ENCODE data around the gene TMEM212. TPM values are rescaled to one million over a fixed set of nuclear protein-coding genes. Genes with fewer than 3 reads are reported as not detected.
A peak's percentile ranks its signal among the peaks of the same experiment; 100 is the strongest.

Gene TMEM212
- total and polyA plus RNA-seq, 2 of the 13 experiments (the other 11 are each of a cell fraction or from before 2014, with no cell fraction given): not detected

GRCh38 chr3:171806200-171807128 is 36.7 kb upstream of the TMEM212 start (continued):
- TF ChIP-seq ZNF567 (CRISPR knock-in tag; IDR thresholded peaks at IDR 0.05; ENCODE audit: borderline replicate concordance): no peak
- TF ChIP-seq RFXAP (CRISPR knock-in tag; IDR thresholded peaks at IDR 0.05; ENCODE audit: borderline replicate concordance): no peak
- TF ChIP-seq ZNF530 (CRISPR knock-in tag; IDR thresholded peaks at IDR 0.05; ENCODE audit: low read depth): no peak
- TF ChIP-seq BCL3 (CRISPR knock-in tag; IDR thresholded peaks at IDR 0.05): no peak; the same call in 1 of the 2 replicates
- TF ChIP-seq CBX1 (IDR thresholded peaks at IDR 0.05; ENCODE audit: low read depth): no peak
- TF ChIP-seq FOXP1 (IDR thresholded peaks at IDR 0.05): peak; percentile 77; the same call in 1 of the 2 replicates
- peak; percentile 96 for TF ChIP-seq FOXP1 (CRISPR knock-in tag; IDR thresholded peaks at IDR 0.05)
- TF ChIP-seq ZNF577 (CRISPR knock-in tag; IDR thresholded peaks at IDR 0.05; ENCODE audit: borderline replicate concordance, low read depth): no peak
- TF ChIP-seq ZBTB46 (CRISPR knock-in tag; IDR thresholded peaks at IDR 0.05; ENCODE audit: borderline replicate concordance): no peak
- TF ChIP-seq ZSCAN21 (CRISPR knock-in tag; IDR thresholded peaks at IDR 0.05; ENCODE audit: borderline replicate concordance): no peak
- TF ChIP-seq XBP1 (CRISPR knock-in tag; IDR thresholded peaks at IDR 0.05): no peak
- TF ChIP-seq POLR2AphosphoS2 (IDR thresholded peaks at IDR 0.05; ENCODE audit: low read depth, low read length): no peak
- TF ChIP-seq ZSCAN31 (CRISPR knock-in tag; IDR thresholded peaks at IDR 0.05; ENCODE audit: low read depth): peak; percentile 86
- TF ChIP-seq ZBTB7B (CRISPR knock-in tag; IDR thresholded peaks at IDR 0.05): peak; percentile 14; the same call in 1 of the 2 replicates
- peak; percentile 8 for TF ChIP-seq ZNF629 (CRISPR knock-in tag; conservative IDR thresholded peaks at IDR 0.05)
- peak; percentile 93 for TF ChIP-seq PAXIP1 (CRISPR knock-in tag; conservative IDR thresholded peaks at IDR 0.05)
- no peak for TF ChIP-seq ZNF512 (CRISPR knock-in tag; IDR thresholded peaks at IDR 0.05)
- TF ChIP-seq ZNF704 (CRISPR knock-in tag; IDR thresholded peaks at IDR 0.05; ENCODE audit: borderline replicate concordance): no peak; the same call in 1 of the 2 replicates
- no peak for TF ChIP-seq ZFYVE20 (CRISPR knock-in tag; IDR thresholded peaks at IDR 0.05; ENCODE audit: borderline replicate concordance, low read depth)

All from HepG2 (cell line).